Tibial nerve (tissue), 4 donors: ENCODE results near the gene RAB11FIP5.

Source experiments
- EP300 ChIP-seq, 2 donors: sonication (generic); formaldehyde crosslinking; IDR thresholded peaks; one replicate each; pipeline ENCODE4 v1.6.1; 2017; ENCODE audit warnings: antibody characterized with exemption in 2 of 2, mild to moderate bottlenecking in 1 of 2
- POLR2A ChIP-seq, 2 donors: fragments of 450-650 bp; IDR thresholded peaks; one replicate each; pipeline ENCODE4 v1.6.1; 2017; ENCODE audit warnings: antibody characterized with exemption in 2 of 2, mild to moderate bottlenecking in 2 of 2, moderate library complexity in 2 of 2
- TF ChIP-seq, protein P1 (sequence below), 5 experiments: fragments of 200-600 bp in 3 of 5; fragments of 450-650 bp in 2 of 5; sonication (generic) in 3 of 5; IDR thresholded peaks; one replicate each; pipeline ENCODE4 v1.5.1; 2016 to 2019; ENCODE audit warnings: antibody characterized with exemption in 5 of 5, mild to moderate bottlenecking in 3 of 5, moderate library complexity in 2 of 5

DNA sequence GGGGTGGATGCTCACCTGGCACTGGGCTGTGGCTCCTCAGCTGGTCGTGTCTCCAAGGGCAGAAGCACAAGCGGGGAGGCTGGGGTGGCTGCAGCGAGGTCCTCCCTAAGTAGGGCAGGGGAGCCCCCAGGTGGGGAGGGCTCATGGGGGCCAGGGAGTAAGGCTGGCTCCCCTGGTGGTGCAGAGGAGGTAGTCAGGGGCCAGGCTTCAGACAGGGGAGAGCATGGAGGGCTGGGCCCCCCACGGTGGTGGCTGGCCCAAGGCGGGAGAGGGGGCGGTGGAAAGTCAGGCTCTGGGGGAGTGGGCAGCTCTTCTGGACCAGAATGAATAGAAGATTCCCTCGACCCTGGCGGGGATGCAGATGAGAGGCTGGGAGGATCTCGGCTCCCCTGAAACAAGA is 33.1 kb downstream of the RAB11FIP5 start:
- TF ChIP-seq, protein P1, sequence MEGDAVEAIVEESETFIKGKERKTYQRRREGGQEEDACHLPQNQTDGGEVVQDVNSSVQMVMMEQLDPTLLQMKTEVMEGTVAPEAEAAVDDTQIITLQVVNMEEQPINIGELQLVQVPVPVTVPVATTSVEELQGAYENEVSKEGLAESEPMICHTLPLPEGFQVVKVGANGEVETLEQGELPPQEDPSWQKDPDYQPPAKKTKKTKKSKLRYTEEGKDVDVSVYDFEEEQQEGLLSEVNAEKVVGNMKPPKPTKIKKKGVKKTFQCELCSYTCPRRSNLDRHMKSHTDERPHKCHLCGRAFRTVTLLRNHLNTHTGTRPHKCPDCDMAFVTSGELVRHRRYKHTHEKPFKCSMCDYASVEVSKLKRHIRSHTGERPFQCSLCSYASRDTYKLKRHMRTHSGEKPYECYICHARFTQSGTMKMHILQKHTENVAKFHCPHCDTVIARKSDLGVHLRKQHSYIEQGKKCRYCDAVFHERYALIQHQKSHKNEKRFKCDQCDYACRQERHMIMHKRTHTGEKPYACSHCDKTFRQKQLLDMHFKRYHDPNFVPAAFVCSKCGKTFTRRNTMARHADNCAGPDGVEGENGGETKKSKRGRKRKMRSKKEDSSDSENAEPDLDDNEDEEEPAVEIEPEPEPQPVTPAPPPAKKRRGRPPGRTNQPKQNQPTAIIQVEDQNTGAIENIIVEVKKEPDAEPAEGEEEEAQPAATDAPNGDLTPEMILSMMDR (IDR thresholded peaks at IDR 0.05): no peak
- no peak for TF ChIP-seq POLR2A (IDR thresholded peaks at IDR 0.05)
- no peak for TF ChIP-seq EP300 (IDR thresholded peaks at IDR 0.05)
